ENCODE measurements around the gene EEPD1.
"Not testable (repeated sequence)": the region's sequence is repeated elsewhere in the genome, so short reads cannot be mapped to it uniquely, and the experiment has no call there.

The EEPD1 gene

GRCh38 chr7:36129048-36129534 lies 24.0 kb upstream of the EEPD1 start:
- no peak for DNase-seq (ENCODE audit: low spot score)

GRCh38 chr7:36130236-36130945 lies 22.7 kb upstream of the EEPD1 start:
- peak; percentile 64 for DNase-seq (ENCODE audit: low spot score)

- no peak for DNase-seq (ENCODE audit: low spot score)
Observed at GRCh38 chr7:36131026-36131425, 22.0 kb upstream of the EEPD1 start.

GRCh38 chr7:36131499-36131898 lies 21.6 kb upstream of the EEPD1 start:
- DNase-seq (ENCODE audit: low spot score) = no peak

GRCh38 chr7:36132012-36132411 lies 21.0 kb upstream of the EEPD1 start:
- no peak for DNase-seq (ENCODE audit: low spot score)

- no peak for DNase-seq (ENCODE audit: low spot score)
Observed at GRCh38 chr7:36135700-36136099, 17.4 kb upstream of the EEPD1 start.

GRCh38 chr7:36137258-36137657 lies 15.8 kb upstream of the EEPD1 start:
- no peak for DNase-seq (ENCODE audit: low spot score)

GRCh38 chr7:36137754-36138153 lies 15.3 kb upstream of the EEPD1 start:
- DNase-seq (ENCODE audit: low spot score) = no peak

GRCh38 chr7:36138209-36138608 lies 14.8 kb upstream of the EEPD1 start:
- DNase-seq (ENCODE audit: low spot score) = no peak

- no peak for DNase-seq (ENCODE audit: low spot score)
Observed at GRCh38 chr7:36141351-36141750, 11.7 kb upstream of the EEPD1 start.

GRCh38 chr7:36141850-36142249 lies 11.2 kb upstream of the EEPD1 start:
- no peak for DNase-seq (ENCODE audit: low spot score)

GRCh38 chr7:36144189-36144588 lies 8.9 kb upstream of the EEPD1 start:
- no peak for DNase-seq (ENCODE audit: low spot score)

GRCh38 chr7:36145686-36146085 lies 7.4 kb upstream of the EEPD1 start:
- DNase-seq (ENCODE audit: low spot score) = no peak

- DNase-seq (ENCODE audit: low spot score) = no peak
Observed at GRCh38 chr7:36147361-36147760, 5.7 kb upstream of the EEPD1 start.

GRCh38 chr7:36148422-36149065 lies 4.5 kb upstream of the EEPD1 start:
- DNase-seq (ENCODE audit: low spot score) = no peak

- DNase-seq (ENCODE audit: low spot score) = not testable (repeated sequence)
Observed at GRCh38 chr7:36149240-36149639, 3.8 kb upstream of the EEPD1 start.

GRCh38 chr7:36149694-36150452 lies 3.2 kb upstream of the EEPD1 start:
- DNase-seq (ENCODE audit: low spot score) = no peak

GRCh38 chr7:36151921-36152755 lies 916 bp upstream of the EEPD1 start:
- no peak for DNase-seq (ENCODE audit: low spot score)

GRCh38 chr7:36153571-36154097 lies 580 bp downstream of the EEPD1 start:
- DNase-seq (ENCODE audit: low spot score) = no peak

- DNase-seq (ENCODE audit: low spot score) = no peak
Observed at GRCh38 chr7:36154255-36155212, 1.5 kb downstream of the EEPD1 start.

Data from COLO829 (cell line).